Measurements from ENCODE around the gene PTH2R.

PTH2R gene

GRCh38 chr2:208360259-208361076, 46.1 kb upstream of the PTH2R start:
- Histone ChIP-seq H2BK5ac (ENCODE audit: low read depth, low read length, poor library complexity) (no peak overlapping the region), H3K4ac (ENCODE audit: low read depth, low read length) (no peak overlapping the region), H2AK5ac (ENCODE audit: low read length) (no peak overlapping the region), H3K79me1 (ENCODE audit: low read length) (no peaks in the 10 kb centered on the region), H3K4me2 (ENCODE audit: low read length) (no peak overlapping the region), H3K27ac (ENCODE audit: low read depth, low read length) (no peak overlapping the region), H2AFZ (ENCODE audit: insufficient read depth, low read length, poor library complexity) (no peak overlapping the region), H2BK12ac (ENCODE audit: low read length) (no peak overlapping the region), H3K4me1 (ENCODE audit: control insufficient read depth in 1 of 2, insufficient read depth in 2 of 2, low read length in 2 of 2) (no peaks in the 10 kb centered on the region), H4K8ac (ENCODE audit: low read depth, low read length) (no peak overlapping the region), H2BK120ac (ENCODE audit: insufficient read depth, low read length, poor library complexity) (no peak overlapping the region), H3K14ac (ENCODE audit: low read length) (no peak overlapping the region), H4K91ac (ENCODE audit: low read depth, low read length) (no peak overlapping the region), H3K36me3 (ENCODE audit: control insufficient read depth in 1 of 2, insufficient read depth in 2 of 2, low read length in 2 of 2) (no peaks in the 10 kb centered on the region), H3K79me2 (ENCODE audit: control insufficient read depth, insufficient read depth, low read length, poor library complexity) (no peaks in the 10 kb centered on the region), H4K12ac (ENCODE audit: low read depth, low read length) (no peak overlapping the region), H3K23ac (ENCODE audit: low read length) (no peak overlapping the region), H3K9me3 (ENCODE audit: insufficient read depth, low read depth, low read length) (peaks cover 2% of the 10 kb centered on the region), H3K27me3 (ENCODE audit: insufficient read depth, low read length) (no peaks in the 10 kb centered on the region), H3K9ac (ENCODE audit: low read length) (no peak overlapping the region), H3K18ac (ENCODE audit: low read length) (no peak overlapping the region), H3K4me3 (ENCODE audit: low read depth, low read length) (peak overlapping the region; percentile 14)
- DNase-seq, result no peak
- no CpG with 5 or more reads among the region's 48 CpGs for WGBS (ENCODE audit: extremely low coverage, insufficient coverage, insufficient read length)

GRCh38 chr2:208361077-208361441, 45.5 kb upstream of the PTH2R start:
- H3K4me1 ChIP-seq (ENCODE audit: control insufficient read depth in 1 of 2, insufficient read depth in 2 of 2, low read length in 2 of 2), result no peaks in the 10 kb centered on the region
- H3K79me1 ChIP-seq (ENCODE audit: low read length), result no peaks in the 10 kb centered on the region
- H4K91ac ChIP-seq (ENCODE audit: low read depth, low read length), result no peak overlapping the region
- no peak overlapping the region for H2BK12ac ChIP-seq (ENCODE audit: low read length)
- no peak overlapping the region for H4K12ac ChIP-seq (ENCODE audit: low read depth, low read length)
- H3K4me3 ChIP-seq (ENCODE audit: low read depth, low read length), result no peak overlapping the region
- H3K4me2 ChIP-seq (ENCODE audit: low read length), result no peak overlapping the region
- no peak overlapping the region for H3K23ac ChIP-seq (ENCODE audit: low read length)
- no peak overlapping the region for H3K14ac ChIP-seq (ENCODE audit: low read length)
- no CpG with 5 or more reads among the region's 9 CpGs for WGBS (ENCODE audit: extremely low coverage, insufficient coverage, insufficient read length)
- no peak overlapping the region for H3K18ac ChIP-seq (ENCODE audit: low read length)
- peaks cover 2% of the 10 kb centered on the region for H3K9me3 ChIP-seq (ENCODE audit: insufficient read depth, low read depth, low read length)
- no peaks in the 10 kb centered on the region for H3K36me3 ChIP-seq (ENCODE audit: control insufficient read depth in 1 of 2, insufficient read depth in 2 of 2, low read length in 2 of 2)
- no peak overlapping the region for H3K27ac ChIP-seq (ENCODE audit: low read depth, low read length)
- H3K27me3 ChIP-seq (ENCODE audit: insufficient read depth, low read length), result no peaks in the 10 kb centered on the region
- no peak for DNase-seq
- no peak overlapping the region for H3K4ac ChIP-seq (ENCODE audit: low read depth, low read length)
- no peak overlapping the region for H2BK5ac ChIP-seq (ENCODE audit: low read depth, low read length, poor library complexity)
- H2AFZ ChIP-seq (ENCODE audit: insufficient read depth, low read length, poor library complexity), result no peak overlapping the region
- H4K8ac ChIP-seq (ENCODE audit: low read depth, low read length), result no peak overlapping the region
- no peak overlapping the region for H2BK120ac ChIP-seq (ENCODE audit: insufficient read depth, low read length, poor library complexity)
- H3K9ac ChIP-seq (ENCODE audit: low read length), result no peak overlapping the region
- H3K79me2 ChIP-seq (ENCODE audit: control insufficient read depth, insufficient read depth, low read length, poor library complexity), result no peaks in the 10 kb centered on the region
- no peak overlapping the region for H2AK5ac ChIP-seq (ENCODE audit: low read length)

- H3K18ac ChIP-seq (ENCODE audit: low read length), result no peak overlapping the region
- no CpG with 5 or more reads among the region's 2 CpGs for WGBS (ENCODE audit: extremely low coverage, insufficient coverage, insufficient read length)
Measured at GRCh38 chr2:208363485-208363884, 43.1 kb upstream of the PTH2R start.

GRCh38 chr2:208366215-208367127, 40.1 kb upstream of the PTH2R start:
- H3K27me3 ChIP-seq (ENCODE audit: insufficient read depth, low read length), result no peaks in the 10 kb centered on the region
- no peaks in the 10 kb centered on the region for H3K36me3 ChIP-seq (ENCODE audit: control insufficient read depth in 1 of 2, insufficient read depth in 2 of 2, low read length in 2 of 2)
- H3K4me1 ChIP-seq (ENCODE audit: control insufficient read depth in 1 of 2, insufficient read depth in 2 of 2, low read length in 2 of 2), result no peaks in the 10 kb centered on the region
- H3K4me3 ChIP-seq (ENCODE audit: low read depth, low read length), result no peak overlapping the region
- H3K9ac ChIP-seq (ENCODE audit: low read length), result no peak overlapping the region
- no peak overlapping the region for H4K8ac ChIP-seq (ENCODE audit: low read depth, low read length)
- H3K79me1 ChIP-seq (ENCODE audit: low read length), result no peaks in the 10 kb centered on the region
- no peak overlapping the region for H2AFZ ChIP-seq (ENCODE audit: insufficient read depth, low read length, poor library complexity)
- H3K27ac ChIP-seq (ENCODE audit: low read depth, low read length), result no peak overlapping the region
- no peak overlapping the region for H3K4ac ChIP-seq (ENCODE audit: low read depth, low read length)
- no peak overlapping the region for H3K14ac ChIP-seq (ENCODE audit: low read length)
- H2BK120ac ChIP-seq (ENCODE audit: insufficient read depth, low read length, poor library complexity), result no peak overlapping the region
- no peaks in the 10 kb centered on the region for H3K79me2 ChIP-seq (ENCODE audit: control insufficient read depth, insufficient read depth, low read length, poor library complexity)
- H3K4me2 ChIP-seq (ENCODE audit: low read length), result no peak overlapping the region
- H2BK12ac ChIP-seq (ENCODE audit: low read length), result no peak overlapping the region
- H3K23ac ChIP-seq (ENCODE audit: low read length), result no peak overlapping the region
- H2BK5ac ChIP-seq (ENCODE audit: low read depth, low read length, poor library complexity), result no peak overlapping the region
- no CpG with 5 or more reads among the region's 4 CpGs for WGBS (ENCODE audit: extremely low coverage, insufficient coverage, insufficient read length)
- no peak overlapping the region for H4K91ac ChIP-seq (ENCODE audit: low read depth, low read length)
- H4K12ac ChIP-seq (ENCODE audit: low read depth, low read length), result no peak overlapping the region
- no peaks in the 10 kb centered on the region for H3K9me3 ChIP-seq (ENCODE audit: insufficient read depth, low read depth, low read length)
- H2AK5ac ChIP-seq (ENCODE audit: low read length), result no peak overlapping the region
- H3K18ac ChIP-seq (ENCODE audit: low read length), result no peak overlapping the region
- no peak for DNase-seq

More at GRCh38 chr2:208363485-208363884, 43.1 kb upstream of the PTH2R start:
- peaks cover 2% of the 10 kb centered on the region for H3K9me3 ChIP-seq (ENCODE audit: insufficient read depth, low read depth, low read length)
- H2BK120ac ChIP-seq (ENCODE audit: insufficient read depth, low read length, poor library complexity), result no peak overlapping the region
- H3K4me1 ChIP-seq (ENCODE audit: control insufficient read depth in 1 of 2, insufficient read depth in 2 of 2, low read length in 2 of 2), result no peaks in the 10 kb centered on the region
- H3K9ac ChIP-seq (ENCODE audit: low read length), result no peak overlapping the region
- H3K27me3 ChIP-seq (ENCODE audit: insufficient read depth, low read length), result no peaks in the 10 kb centered on the region
- H2BK12ac ChIP-seq (ENCODE audit: low read length), result no peak overlapping the region
- H2AK5ac ChIP-seq (ENCODE audit: low read length), result no peak overlapping the region
- H4K8ac ChIP-seq (ENCODE audit: low read depth, low read length), result no peak overlapping the region
- H3K79me2 ChIP-seq (ENCODE audit: control insufficient read depth, insufficient read depth, low read length, poor library complexity), result no peaks in the 10 kb centered on the region
- H3K79me1 ChIP-seq (ENCODE audit: low read length), result no peaks in the 10 kb centered on the region
- H4K91ac ChIP-seq (ENCODE audit: low read depth, low read length), result no peak overlapping the region
- no peak overlapping the region for H3K4me3 ChIP-seq (ENCODE audit: low read depth, low read length)
- H3K14ac ChIP-seq (ENCODE audit: low read length), result no peak overlapping the region
- H3K27ac ChIP-seq (ENCODE audit: low read depth, low read length), result no peak overlapping the region
- H3K23ac ChIP-seq (ENCODE audit: low read length), result no peak overlapping the region
- no peak overlapping the region for H4K12ac ChIP-seq (ENCODE audit: low read depth, low read length)
- no peaks in the 10 kb centered on the region for H3K36me3 ChIP-seq (ENCODE audit: control insufficient read depth in 1 of 2, insufficient read depth in 2 of 2, low read length in 2 of 2)
- no peak overlapping the region for H3K4ac ChIP-seq (ENCODE audit: low read depth, low read length)
- no peak overlapping the region for H2AFZ ChIP-seq (ENCODE audit: insufficient read depth, low read length, poor library complexity)
- no peak overlapping the region for H2BK5ac ChIP-seq (ENCODE audit: low read depth, low read length, poor library complexity)
- H3K4me2 ChIP-seq (ENCODE audit: low read length), result no peak overlapping the region
- peak in 1 of 2 donors; percentile 75 for DNase-seq
